ENCODE results near the gene SGMS1.

The SGMS1 gene

GRCh38 chr10:50469778-50470193 is 154.0 kb downstream of the SGMS1 start:
- Histone ChIP-seq H3K4me3 (no peak overlapping the region), H3K27me3 (peaks cover 0 to 21% (median 4%) of the 10 kb centered on the region in 11 experiments; a peak in 10 of 22 replicates), H4K20me1 (peaks cover 0 to 49% (median 5%) of the 10 kb centered on the region in 11 experiments; a peak in 9 of 22 replicates), H3K9me3 (replicated peaks in 1 of 11) (0 out of 22 replicates have a peak, but pooled peaks cover 0 to 2% (median 0%) of the 10 kb centered on the region in 11 experiments), H3K4me1 (peaks cover 26 to 35% (median 33%) of the 10 kb centered on the region in 10 experiments), H3K4me2 (peak overlapping the region; percentile 46 to 73 (median 67)), H3K9ac (no peak overlapping the region), H3K36me3 (peaks cover 0 to 3% (median 0%) of the 10 kb centered on the region in 11 experiments; a peak in 2 of 22 replicates), H3K27ac (peak overlapping the region in 3 of 11 experiments; percentile 5 to 45 (median 45); a peak in 4 of 22 replicates)
- no peak for TF ChIP-seq Cebpa-rat (IDR thresholded peaks at IDR 0.05)

GRCh38 chr10:50469288-50469687 is 154.5 kb downstream of the SGMS1 start:
- H3K4me2 ChIP-seq: peak overlapping the region; percentile 46 to 73 (median 67); a peak in 21 of 22 replicates
- 0 out of 22 replicates have a peak, but pooled peaks cover 0 to 4% (median 0%) of the 10 kb centered on the region in 11 experiments for H3K9me3 ChIP-seq (replicated peaks in 1 of 11)
- H3K4me1 ChIP-seq: peaks cover 31 to 40% (median 35%) of the 10 kb centered on the region in 10 experiments
- H3K27me3 ChIP-seq: peaks cover 0 to 21% (median 4%) of the 10 kb centered on the region in 11 experiments; a peak in 10 of 22 replicates
- TF ChIP-seq Cebpa-rat (IDR thresholded peaks at IDR 0.05): no peak
- H3K4me3 ChIP-seq: no peak overlapping the region
- peaks cover 0 to 52% (median 5%) of the 10 kb centered on the region in 11 experiments; a peak in 9 of 22 replicates for H4K20me1 ChIP-seq
- peaks cover 0 to 8% (median 0%) of the 10 kb centered on the region in 11 experiments; a peak in 4 of 22 replicates for H3K36me3 ChIP-seq
- H3K9ac ChIP-seq: no peak overlapping the region
- H3K27ac ChIP-seq: 0 out of 22 replicates have a peak overlapping the region, but pooled peaks of 1 of the 11 experiments have one; percentile 45

GRCh38 chr10:50467209-50467608 is 156.5 kb downstream of the SGMS1 start:
- H3K36me3 ChIP-seq: peaks cover 0 to 10% (median 0%) of the 10 kb centered on the region in 11 experiments; a peak in 4 of 22 replicates

GRCh38 chr10:50464004-50464409 is 159.7 kb downstream of the SGMS1 start:
- no peak for TF ChIP-seq Cebpa-rat (IDR thresholded peaks at IDR 0.05)
- Histone ChIP-seq H3K9me3 (replicated peaks in 1 of 11) (peaks cover 0 to 13% (median 0%) of the 10 kb centered on the region in 11 experiments; a peak in 4 of 22 replicates), H3K4me2 (peak overlapping the region in 6 of 11 experiments; percentile 27 to 82 (median 67); a peak in 11 of 22 replicates), H3K27me3 (peaks cover 0 to 21% (median 4%) of the 10 kb centered on the region in 11 experiments; a peak in 10 of 22 replicates), H3K4me1 (peaks cover 13 to 33% (median 19%) of the 10 kb centered on the region in 10 experiments), H3K27ac (no peak overlapping the region), H3K36me3 (peaks cover 11 to 23% (median 13%) of the 10 kb centered on the region in 11 experiments; a peak in 20 of 22 replicates), H3K4me3 (no peak overlapping the region), H4K20me1 (peaks cover 0 to 29% (median 4%) of the 10 kb centered on the region in 11 experiments; a peak in 7 of 22 replicates), H3K9ac (peak overlapping the region in 1 of 11 experiments; percentile 20; a peak in 1 of 22 replicates)

More at GRCh38 chr10:50467209-50467608, 156.5 kb downstream of the SGMS1 start:
- Histone ChIP-seq H3K4me2 (peak overlapping the region in 8 of 11 experiments; percentile 17 to 72 (median 38); a peak in 14 of 22 replicates), H3K4me1 (peaks cover 32 to 56% (median 39%) of the 10 kb centered on the region in 10 experiments), H3K9me3 (replicated peaks in 1 of 11) (0 out of 22 replicates have a peak, but pooled peaks cover 0 to 4% (median 0%) of the 10 kb centered on the region in 11 experiments), H3K27ac (no peak overlapping the region), H3K4me3 (no peak overlapping the region), H3K9ac (no peak overlapping the region), H3K27me3 (peaks cover 0 to 21% (median 4%) of the 10 kb centered on the region in 11 experiments; a peak in 10 of 22 replicates), H4K20me1 (peaks cover 0 to 52% (median 5%) of the 10 kb centered on the region in 11 experiments; a peak in 9 of 22 replicates)
- no peak for TF ChIP-seq Cebpa-rat (IDR thresholded peaks at IDR 0.05)

GRCh38 chr10:50461834-50462233 is 161.9 kb downstream of the SGMS1 start:
- no peak for TF ChIP-seq Cebpa-rat (IDR thresholded peaks at IDR 0.05)
- H3K9me3 ChIP-seq (replicated peaks in 1 of 11): peaks cover 0 to 16% (median 0%) of the 10 kb centered on the region in 11 experiments; a peak in 7 of 22 replicates

GRCh38 chr10:50461123-50461522 is 162.6 kb downstream of the SGMS1 start:
- Histone ChIP-seq H4K20me1 (peaks cover 0 to 5% (median 0%) of the 10 kb centered on the region in 11 experiments; a peak in 1 of 22 replicates), H3K4me1 (peaks cover under 1 to 36% (median 10%) of the 10 kb centered on the region in 10 experiments; a peak in 17 of 20 replicates), H3K27ac (no peak overlapping the region), H3K4me3 (no peak overlapping the region), H3K4me2 (no peak overlapping the region), H3K9ac (no peak overlapping the region), H3K27me3 (peaks cover 0 to 8% (median 0%) of the 10 kb centered on the region in 11 experiments; a peak in 5 of 22 replicates), H3K9me3 (replicated peaks in 1 of 11) (peaks cover 0 to 16% (median 0%) of the 10 kb centered on the region in 11 experiments; a peak in 7 of 22 replicates), H3K36me3 (peaks cover 11 to 29% (median 15%) of the 10 kb centered on the region in 11 experiments; a peak in 20 of 22 replicates)
- no peak for TF ChIP-seq Cebpa-rat (IDR thresholded peaks at IDR 0.05)

More at GRCh38 chr10:50461834-50462233, 161.9 kb downstream of the SGMS1 start:
- H3K4me3 ChIP-seq: no peak overlapping the region
- peaks cover 0 to 8% (median 0%) of the 10 kb centered on the region in 11 experiments; a peak in 5 of 22 replicates for H3K27me3 ChIP-seq
- peaks cover 1 to 30% (median 9%) of the 10 kb centered on the region in 10 experiments; a peak in 19 of 20 replicates for H3K4me1 ChIP-seq
- no peak overlapping the region for H3K9ac ChIP-seq
- H4K20me1 ChIP-seq: peaks cover 0 to 7% (median 0%) of the 10 kb centered on the region in 11 experiments; a peak in 3 of 22 replicates
- H3K4me2 ChIP-seq: no peak overlapping the region
- peaks cover 11 to 29% (median 15%) of the 10 kb centered on the region in 11 experiments; a peak in 20 of 22 replicates for H3K36me3 ChIP-seq
- H3K27ac ChIP-seq: no peak overlapping the region

GRCh38 chr10:50456719-50457118 is 167.0 kb downstream of the SGMS1 start:
- H3K4me1 ChIP-seq: peaks cover 29 to 46% (median 39%) of the 10 kb centered on the region in 10 experiments
- H3K9me3 ChIP-seq (replicated peaks in 1 of 11): peaks cover 0 to 16% (median 0%) of the 10 kb centered on the region in 11 experiments; a peak in 7 of 22 replicates
- H3K36me3 ChIP-seq: peaks cover 11 to 29% (median 15%) of the 10 kb centered on the region in 11 experiments; a peak in 20 of 22 replicates
- H3K4me3 ChIP-seq: no peak overlapping the region
- no peaks in the 10 kb centered on the region for H3K27me3 ChIP-seq
- no peaks in the 10 kb centered on the region for H4K20me1 ChIP-seq
- no peak for TF ChIP-seq Cebpa-rat (IDR thresholded peaks at IDR 0.05)
- no peak overlapping the region for H3K4me2 ChIP-seq
- H3K9ac ChIP-seq: no peak overlapping the region
- no peak overlapping the region for H3K27ac ChIP-seq

- Histone ChIP-seq H3K4me1 (peaks cover 38 to 68% (median 51%) of the 10 kb centered on the region in 10 experiments), H3K4me2 (peak overlapping the region in 10 of 11 experiments; percentile 8 to 73 (median 53); a peak in 13 of 22 replicates)
Observed at GRCh38 chr10:50453940-50454339, 169.8 kb downstream of the SGMS1 start.

More at GRCh38 chr10:50453940-50454339, 169.8 kb downstream of the SGMS1 start:
- peaks cover 0 to 13% (median 4%) of the 10 kb centered on the region in 11 experiments; a peak in 7 of 22 replicates for H3K36me3 ChIP-seq
- H4K20me1 ChIP-seq: no peaks in the 10 kb centered on the region
- peaks cover 0 to 4% (median 0%) of the 10 kb centered on the region in 11 experiments; a peak in 4 of 22 replicates for H3K9me3 ChIP-seq (replicated peaks in 1 of 11)
- H3K27me3 ChIP-seq: no peaks in the 10 kb centered on the region
- no peak overlapping the region for H3K9ac ChIP-seq
- H3K4me3 ChIP-seq: no peak overlapping the region
- no peak for TF ChIP-seq Cebpa-rat (IDR thresholded peaks at IDR 0.05)
- no peak overlapping the region for H3K27ac ChIP-seq

All from BLaER1 treated with 17β-estradiol and CSF1 and Interleukin-3, amounts not matched to agents 10 nM and 100 nM (cell line).